ENCODE data around the gene LIPG.

GRCh38 chr18:49520661-49521145 lies 41.2 kb upstream of the LIPG start:
- TF ChIP-seq, protein P1, sequence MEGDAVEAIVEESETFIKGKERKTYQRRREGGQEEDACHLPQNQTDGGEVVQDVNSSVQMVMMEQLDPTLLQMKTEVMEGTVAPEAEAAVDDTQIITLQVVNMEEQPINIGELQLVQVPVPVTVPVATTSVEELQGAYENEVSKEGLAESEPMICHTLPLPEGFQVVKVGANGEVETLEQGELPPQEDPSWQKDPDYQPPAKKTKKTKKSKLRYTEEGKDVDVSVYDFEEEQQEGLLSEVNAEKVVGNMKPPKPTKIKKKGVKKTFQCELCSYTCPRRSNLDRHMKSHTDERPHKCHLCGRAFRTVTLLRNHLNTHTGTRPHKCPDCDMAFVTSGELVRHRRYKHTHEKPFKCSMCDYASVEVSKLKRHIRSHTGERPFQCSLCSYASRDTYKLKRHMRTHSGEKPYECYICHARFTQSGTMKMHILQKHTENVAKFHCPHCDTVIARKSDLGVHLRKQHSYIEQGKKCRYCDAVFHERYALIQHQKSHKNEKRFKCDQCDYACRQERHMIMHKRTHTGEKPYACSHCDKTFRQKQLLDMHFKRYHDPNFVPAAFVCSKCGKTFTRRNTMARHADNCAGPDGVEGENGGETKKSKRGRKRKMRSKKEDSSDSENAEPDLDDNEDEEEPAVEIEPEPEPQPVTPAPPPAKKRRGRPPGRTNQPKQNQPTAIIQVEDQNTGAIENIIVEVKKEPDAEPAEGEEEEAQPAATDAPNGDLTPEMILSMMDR (IDR thresholded peaks at IDR 0.05) = no peak
- TF ChIP-seq POLR2A (IDR thresholded peaks at IDR 0.05) = no peak

All from esophagus squamous epithelium (tissue), 4 donors.